HL-60/S4 treated with retinoic acid at 250 ng/mL for 4 days and 3 days (cell line): Measurements from ENCODE around the gene XRN2.
"Not testable (repeated sequence)": the region's sequence is repeated elsewhere in the genome, so short reads cannot be mapped to it uniquely, and the experiment has no call there.

ENCODE experiments used
- in situ Hi-C: fragments of 300-500 bp; cut with MboI; formaldehyde crosslinking; loops from 2 replicates; pipeline ENCODE4 v1.7.0; 2022; ENCODE audit warnings: low sequenced_read_pairs

XRN2 gene

GRCh38 chr20:21388566-21388965, 85.4 kb downstream of the XRN2 start:
- in situ Hi-C loops: no loop called here

DNA sequence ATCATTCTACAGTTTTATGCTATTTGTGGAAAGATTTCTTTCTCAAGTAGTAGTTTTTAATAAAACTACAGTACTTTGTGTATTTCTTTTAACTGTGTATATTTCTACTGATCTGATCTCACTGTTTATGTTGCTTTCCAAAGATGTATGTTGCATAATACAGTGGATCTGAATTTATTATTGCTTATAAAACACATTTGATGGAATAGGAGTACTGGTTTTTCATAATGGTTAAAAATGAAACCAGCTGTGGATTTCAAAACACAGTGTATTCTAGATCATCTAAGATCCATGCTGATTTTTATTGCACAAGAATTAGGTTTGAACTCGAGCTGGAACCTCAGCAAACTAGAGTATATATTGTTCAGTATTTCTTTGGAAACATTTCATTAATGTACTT, 86.2 kb downstream of the XRN2 start:
- in situ Hi-C loops: no loop called here

- in situ Hi-C loops: no loop called here
Measured at GRCh38 chr20:21390768-21391167, 87.6 kb downstream of the XRN2 start.

GRCh38 chr20:21391185-21391971, 88.2 kb downstream of the XRN2 start:
- in situ Hi-C loops: no loop called here

DNA sequence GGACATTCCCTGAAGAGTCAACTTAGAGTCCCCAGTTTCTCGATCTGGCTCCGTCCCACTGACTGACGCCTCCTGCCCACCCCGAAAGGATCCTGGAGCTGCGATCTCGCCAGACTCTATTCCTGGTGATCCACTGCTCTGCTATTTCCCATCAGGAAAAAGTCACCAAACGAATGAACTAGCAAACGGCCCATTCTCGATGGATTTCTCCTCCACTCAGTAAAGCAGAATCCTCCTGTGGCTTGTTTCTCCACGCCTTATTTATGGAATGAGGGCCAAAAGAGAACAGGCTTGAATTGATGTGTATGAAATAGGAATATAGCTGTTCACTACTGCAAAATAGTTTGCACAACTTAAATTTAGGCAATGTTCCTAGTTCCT, 88.8 kb downstream of the XRN2 start:
- in situ Hi-C loops: no loop called here

DNA sequence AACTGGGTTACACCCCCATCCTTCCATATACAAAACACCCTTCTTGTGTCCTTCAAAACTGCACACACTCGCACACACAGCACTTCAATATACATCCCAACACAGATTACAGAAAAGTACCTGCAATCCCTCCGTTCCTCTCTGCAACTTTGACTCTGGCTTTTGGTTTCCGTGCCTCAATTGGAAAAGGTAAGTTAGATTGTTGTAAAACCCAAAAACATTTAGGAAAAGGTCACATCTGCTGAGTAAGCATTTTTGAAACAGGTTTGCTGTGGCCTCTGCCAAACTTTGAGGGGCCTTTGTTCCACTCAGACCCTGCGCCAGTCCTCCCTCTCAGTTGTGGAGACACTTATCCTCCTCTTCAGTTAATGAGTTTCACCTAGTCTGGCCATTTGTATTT, 90.0 kb downstream of the XRN2 start:
- in situ Hi-C loops: no loop called here

DNA sequence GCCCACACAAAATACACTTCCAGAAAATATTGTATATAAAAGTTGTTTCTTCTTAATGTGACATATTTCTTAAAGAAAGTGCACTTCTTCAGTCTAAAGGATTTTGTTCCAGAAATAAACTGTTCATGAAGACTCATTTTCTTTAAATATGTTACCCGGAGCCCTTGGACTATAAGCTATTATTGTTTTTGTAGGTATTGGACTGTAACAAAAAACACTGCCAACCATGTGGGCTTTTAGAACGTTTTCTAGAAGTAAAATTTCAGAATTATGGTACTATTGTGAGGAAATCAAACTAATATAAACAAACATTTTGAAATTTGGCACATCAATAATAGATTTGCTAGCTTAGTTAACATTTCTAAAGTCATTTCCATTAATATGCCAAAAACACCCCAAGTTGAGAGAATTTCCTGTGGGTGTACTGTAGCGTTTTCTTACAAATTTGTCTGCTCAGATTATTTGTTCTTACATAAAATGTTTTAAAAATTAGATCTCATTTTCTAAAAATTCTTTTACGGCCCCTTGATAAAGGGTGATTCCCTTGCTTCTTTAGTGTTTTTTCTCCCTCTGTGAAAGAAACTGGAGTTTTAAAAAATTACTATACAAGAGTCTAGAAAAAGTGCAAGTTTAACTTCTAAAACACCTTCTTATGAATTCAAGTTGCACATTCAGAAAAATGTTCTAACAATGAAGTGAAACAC, 90.8 kb downstream of the XRN2 start:
- in situ Hi-C loops: no loop called here

- in situ Hi-C loops: no loop called here
Measured at GRCh38 chr20:21394551-21394950, 91.4 kb downstream of the XRN2 start.

GRCh38 chr20:21395051-21395665, 92.0 kb downstream of the XRN2 start:
- in situ Hi-C loops: no loop called here

GRCh38 chr20:21395666-21396598, 92.8 kb downstream of the XRN2 start:
- in situ Hi-C loops: no loop called here

GRCh38 chr20:21396599-21397340, 93.6 kb downstream of the XRN2 start:
- in situ Hi-C loops: no loop called here

- in situ Hi-C loops: no loop called here
Measured at GRCh38 chr20:21397341-21398108, 94.4 kb downstream of the XRN2 start, which contains the start of gene NKX2-4. NKX2-4 (minus strand) TSS chr20:21397526; CDS start chr20:21397399, 127 bp downstream.

- in situ Hi-C loops: no loop called here
Measured at GRCh38 chr20:21398109-21399004, 95.2 kb downstream of the XRN2 start.

DNA sequence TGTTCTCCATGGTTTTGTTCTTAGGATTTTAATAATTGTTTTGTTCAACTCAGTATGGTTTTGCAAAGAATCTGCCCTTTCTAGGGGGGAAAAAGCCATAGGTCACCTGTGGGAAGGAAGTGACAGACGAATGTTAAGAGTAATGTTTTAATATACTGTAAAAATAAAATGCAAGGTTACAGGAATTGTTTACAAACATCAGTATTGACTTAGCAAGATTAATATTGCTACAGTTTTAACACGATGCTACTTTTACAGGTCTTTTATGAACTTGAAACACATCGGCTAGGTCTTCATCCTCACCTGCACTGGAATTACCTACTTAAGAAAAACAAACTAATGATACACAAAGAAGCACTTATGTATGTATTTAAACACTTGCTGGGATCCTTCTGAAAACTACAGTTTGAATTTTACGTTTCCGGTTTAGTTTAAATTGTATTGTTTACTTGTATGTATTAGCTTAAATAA, 95.9 kb downstream of the XRN2 start:
- in situ Hi-C loops: no loop called here

GRCh38 chr20:21411725-21412124, 108.6 kb downstream of the XRN2 start:
- in situ Hi-C loops: no loop called here

GRCh38 chr20:21413996-21414395, 110.9 kb downstream of the XRN2 start:
- in situ Hi-C loops: not testable (repeated sequence)

GRCh38 chr20:21419147-21419546, 116.0 kb downstream of the XRN2 start:
- in situ Hi-C loops: not testable (repeated sequence)

DNA sequence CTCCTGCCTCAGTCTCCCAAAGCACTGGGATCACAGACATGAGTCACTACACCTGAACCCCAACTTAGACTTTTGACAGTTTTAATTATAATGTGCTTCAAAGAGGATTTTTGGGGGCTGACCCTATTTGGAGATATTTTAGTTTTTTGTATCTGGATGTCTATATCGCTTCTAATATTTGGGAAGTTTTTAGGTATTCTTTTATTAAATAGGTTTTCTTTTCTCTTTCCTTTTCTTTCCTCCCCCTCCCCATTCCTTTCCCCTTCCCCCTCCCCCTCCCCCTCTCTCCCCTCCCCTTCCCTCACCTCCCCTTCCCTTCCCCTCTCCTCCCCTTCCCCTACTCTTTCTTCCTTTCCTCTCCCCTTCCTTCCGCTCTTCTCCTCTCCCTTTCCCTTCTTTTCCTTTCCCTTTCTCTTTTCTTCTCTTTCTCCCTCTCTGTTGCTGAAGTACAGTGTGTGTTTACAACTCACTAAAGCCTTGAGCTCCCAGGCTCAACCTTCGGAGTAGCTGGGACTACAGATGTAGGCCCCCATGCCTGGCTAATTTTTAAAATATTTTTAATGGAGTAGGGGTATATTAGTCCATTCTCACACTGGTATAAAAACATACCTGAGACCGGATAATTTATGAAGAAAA, 118.6 kb downstream of the XRN2 start:
- in situ Hi-C loops: no loop called here
